Activated T-helper 1 cell treated with Interleukin-2 at 50 U/mL for 16 hours (primary cell): ENCODE data around the gene MAPK12.

Source experiments
- DNase-seq: peaks from one replicate; pipeline ENCODE4 v3.0.0-alpha.2; 2020; ENCODE audit warnings: low read depth

Gene MAPK12

DNA sequence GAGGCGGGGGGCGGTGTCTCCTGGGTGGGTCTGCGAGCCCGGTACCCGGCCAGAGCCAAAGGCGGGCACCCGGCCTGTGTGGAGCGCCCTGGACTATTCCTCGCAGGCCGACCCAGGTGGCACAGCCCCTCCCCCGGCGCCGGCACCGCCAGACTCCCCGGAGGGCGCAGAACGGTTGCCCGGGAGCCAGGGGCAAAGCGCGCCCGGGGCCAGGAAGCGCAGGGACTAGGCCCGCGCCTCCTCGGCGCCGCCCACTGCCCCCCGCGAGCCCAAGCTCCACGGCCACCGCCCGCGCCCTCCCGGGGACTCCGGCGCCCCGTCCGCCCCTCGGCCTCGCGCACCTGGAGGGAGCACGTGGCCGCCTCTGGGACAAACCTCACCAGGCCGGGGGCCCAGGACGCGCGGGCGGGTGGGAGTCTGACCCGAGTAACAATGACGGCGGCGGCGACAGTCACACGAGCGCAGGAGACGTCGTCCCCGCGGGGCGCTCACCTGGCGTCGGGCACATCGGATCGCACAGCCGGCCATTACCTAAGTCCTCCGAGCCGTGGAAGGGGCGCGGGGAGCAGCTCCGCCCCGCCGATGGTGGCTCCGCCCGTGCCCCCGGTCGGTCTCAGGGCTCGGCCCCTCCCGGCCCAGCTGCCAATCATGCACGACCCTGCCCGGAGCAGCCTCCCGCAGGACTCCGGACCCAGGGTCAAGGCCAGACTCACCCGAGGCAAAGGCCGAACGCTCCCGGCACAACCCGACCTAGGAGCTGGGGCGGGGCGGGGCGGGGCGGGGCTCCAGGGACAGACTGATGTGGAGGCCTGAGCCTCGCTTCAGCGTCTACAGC, 38.5 kb upstream of the MAPK12 start:
- no peak for DNase-seq

DNA sequence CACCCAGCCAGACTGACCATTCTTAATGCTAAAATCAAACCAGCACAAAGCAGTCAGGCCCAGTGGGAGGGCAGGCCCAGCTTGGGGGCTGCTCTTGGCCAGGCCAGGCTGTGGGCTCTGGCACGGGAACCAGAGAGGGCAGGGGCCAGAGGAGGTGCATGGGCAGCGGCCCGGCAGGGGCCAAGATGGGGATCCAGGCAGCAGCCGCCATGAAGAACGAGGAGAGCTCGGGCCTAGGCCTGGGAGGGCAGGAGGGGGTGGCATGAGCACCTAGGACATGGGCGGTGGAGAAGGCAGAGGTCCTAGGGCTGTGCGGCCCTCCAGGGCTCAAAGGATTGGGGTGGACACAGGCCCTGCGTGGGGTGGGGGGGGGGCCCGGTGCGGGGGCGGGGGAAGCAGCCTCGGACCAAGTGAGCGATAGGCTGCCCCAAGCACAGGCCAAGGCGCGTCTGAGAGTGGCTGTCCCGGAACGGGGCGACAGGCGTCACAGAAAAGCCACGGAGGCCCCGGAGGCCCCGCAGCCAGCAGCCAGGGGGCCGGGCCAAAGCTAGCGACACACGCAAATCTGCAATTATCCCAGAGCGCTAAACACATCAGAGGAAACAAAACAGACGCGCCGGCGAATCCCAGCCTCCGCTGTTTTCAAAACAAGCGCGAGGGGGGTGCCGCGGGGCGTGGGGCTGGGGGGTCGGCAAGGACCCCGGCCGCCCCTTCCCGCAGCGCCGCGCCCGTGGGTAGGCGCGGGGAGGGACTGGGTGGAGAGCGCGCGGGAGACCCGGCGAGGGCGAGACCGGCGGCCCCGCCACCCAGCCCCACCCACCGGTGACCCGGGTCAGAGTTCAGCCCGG, 37.7 kb upstream of the MAPK12 start:
- no peak for DNase-seq

GRCh38 chr22:50298266-50298637, 36.8 kb upstream of the MAPK12 start:
- DNase-seq = no peak

- no peak for DNase-seq
Observed at GRCh38 chr22:50297510-50298265, 36.2 kb upstream of the MAPK12 start.

DNA sequence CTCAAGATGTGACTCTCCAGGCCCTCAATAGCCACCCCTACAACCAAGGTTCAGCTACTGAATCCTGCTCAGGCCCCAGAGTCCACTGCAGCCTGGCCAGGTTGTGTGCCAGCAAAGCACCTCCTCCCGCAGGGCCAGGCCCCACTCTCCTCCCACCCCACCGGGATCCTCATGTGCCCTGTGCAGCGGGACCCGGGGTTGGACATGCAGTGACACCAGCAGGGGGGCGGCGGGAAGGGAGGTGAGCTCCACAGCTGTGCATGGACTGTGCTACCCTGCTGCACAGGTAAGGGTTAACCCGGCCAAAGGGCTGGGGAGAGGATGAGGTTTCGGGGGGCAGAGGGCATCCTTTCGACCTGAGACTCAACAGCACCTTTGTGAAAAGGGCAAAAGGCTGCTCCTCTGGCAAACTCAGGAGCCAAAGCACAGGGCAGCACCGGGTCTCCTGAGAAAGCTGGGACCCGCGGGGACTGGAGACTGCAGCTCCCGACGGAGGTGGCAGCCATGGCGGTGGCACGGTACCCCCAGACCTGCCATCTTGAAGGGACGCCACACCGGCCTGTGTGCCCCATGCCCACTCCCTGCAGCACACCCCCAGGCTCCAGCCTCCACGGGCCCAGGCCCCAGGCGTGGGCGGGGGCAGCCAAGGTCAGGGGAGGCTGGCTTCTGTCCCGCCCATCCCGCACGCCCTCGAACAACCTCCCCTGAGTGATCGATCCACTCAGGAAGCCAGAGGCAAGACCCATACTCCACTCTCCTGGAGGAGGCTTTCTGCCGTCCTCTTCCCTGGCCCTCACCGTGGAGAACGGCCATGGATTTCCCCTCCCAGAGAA, 35.4 kb upstream of the MAPK12 start:
- DNase-seq = no peak

- DNase-seq = no peak
Observed at GRCh38 chr22:50294319-50294656, 32.8 kb upstream of the MAPK12 start.

DNA sequence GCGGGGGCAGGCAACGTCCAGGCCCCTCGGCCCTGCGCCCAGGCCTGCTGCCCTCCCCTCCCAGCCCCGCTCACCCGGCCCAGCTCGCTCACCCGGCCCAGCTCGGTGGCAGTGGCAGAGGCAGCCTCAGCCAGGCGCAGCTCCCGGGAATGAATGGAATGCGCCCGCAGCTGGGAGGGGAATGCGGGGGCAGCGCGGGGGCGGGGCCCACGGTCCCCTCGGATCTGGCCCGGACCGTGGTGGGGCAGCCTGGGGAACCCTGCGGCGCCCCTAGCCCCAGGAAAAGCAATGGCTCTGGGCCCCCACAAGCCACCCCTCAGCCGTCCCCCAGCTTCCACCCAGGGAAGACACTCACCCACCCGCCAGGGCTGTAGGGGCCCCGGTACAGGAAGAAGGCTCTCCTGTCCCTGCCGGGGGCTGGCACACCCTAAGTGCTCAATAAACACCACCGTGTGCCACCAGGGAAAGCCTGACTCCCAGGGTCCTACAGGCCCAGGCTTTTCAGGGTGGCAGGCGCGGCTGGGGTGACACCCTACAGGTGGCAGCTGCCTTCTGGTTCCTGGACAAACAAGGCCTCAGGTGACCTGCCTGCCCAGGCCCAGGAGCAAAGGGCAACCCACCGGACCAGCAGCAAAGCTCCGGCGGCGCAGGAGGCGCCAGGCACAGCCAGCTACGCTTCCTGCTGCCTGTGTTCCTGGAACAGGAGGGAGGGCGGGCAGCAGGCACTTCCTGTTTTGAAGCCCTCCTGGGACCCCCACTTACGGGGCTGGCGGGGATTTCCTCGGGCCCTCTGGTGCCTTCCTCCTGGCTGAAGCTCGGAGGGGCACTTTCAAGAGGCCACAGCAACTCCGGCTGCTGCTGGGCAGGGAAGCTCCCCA, 32.2 kb upstream of the MAPK12 start:
- DNase-seq = no peak

DNA sequence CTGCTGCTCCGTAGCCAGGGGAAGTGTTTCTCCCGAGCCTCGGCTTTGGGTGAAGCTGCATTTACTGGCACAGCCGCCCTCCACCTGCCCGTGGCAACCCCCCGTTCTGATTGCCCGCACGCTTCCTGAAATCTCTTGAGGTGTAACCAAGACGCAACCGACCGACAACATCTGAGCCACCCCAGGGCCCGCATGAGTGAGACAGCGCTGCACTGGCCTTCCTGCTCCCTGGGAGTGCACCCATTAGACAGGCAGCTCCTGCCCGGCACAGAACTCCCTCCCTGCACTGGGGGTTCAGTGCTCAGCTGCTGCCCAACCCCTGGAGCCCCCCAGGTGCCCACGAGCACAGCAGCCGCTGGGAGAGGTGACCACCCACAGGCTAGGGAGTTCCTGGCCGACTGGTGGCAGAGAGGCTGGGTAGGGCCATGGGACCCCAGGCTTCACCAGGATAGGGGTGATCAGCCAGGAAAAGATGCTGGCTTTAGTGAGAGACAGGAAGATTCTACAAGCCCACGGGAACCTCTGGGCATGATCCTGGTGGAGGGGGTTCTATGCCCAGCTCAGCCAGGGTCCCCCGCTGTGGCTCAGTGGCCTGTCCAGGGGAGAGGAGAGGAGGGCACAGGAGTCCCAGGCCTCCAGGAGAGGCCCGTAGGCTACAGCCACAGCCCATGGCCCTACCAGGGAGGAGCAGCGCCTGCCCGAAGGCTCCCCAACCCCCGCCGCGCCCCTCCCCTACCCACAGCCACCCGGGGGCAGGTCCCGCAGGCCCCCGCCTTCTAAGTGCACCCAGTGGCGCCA, 31.4 kb upstream of the MAPK12 start:
- DNase-seq = no peak

GRCh38 chr22:50289942-50290630, 28.6 kb upstream of the MAPK12 start:
- no peak for DNase-seq

DNA sequence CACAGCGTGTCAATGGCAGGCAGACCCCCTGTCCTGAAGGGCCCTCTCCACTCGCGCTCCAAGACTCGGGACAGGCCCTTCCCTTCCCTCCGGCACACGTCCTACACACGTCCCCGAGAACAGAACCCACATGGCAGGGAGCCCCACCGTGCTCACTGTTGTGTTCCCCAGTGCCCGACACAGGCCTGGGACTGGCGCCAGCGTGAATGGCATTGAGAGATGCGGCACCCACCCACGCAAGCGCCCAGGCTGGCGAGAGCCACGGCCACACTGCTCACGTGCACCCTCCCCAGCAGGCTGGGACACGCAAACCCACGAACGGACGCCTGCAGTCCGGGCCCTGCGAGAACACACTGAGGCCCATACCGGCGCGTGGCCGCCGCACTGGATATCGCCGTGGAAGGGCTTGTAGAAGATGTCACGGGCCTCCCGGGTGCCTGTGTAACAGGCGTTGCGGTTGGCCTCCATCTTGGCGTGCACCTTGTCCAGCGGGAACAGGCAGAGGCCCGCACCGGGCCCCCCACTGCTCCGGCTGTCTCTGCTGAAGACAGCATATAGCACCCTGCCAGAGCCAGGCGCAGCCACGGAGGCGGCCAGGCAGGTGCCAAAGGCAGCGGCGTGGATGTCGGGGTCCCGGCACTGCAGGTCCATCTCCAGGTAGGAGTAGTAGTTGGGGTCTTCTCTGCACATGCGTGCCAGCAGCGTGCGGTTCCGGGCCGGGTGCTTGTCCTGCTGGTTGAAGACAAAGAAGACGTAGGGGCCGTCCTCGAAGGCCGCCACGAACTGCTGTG, 27.9 kb upstream of the MAPK12 start:
- no peak for DNase-seq

- no peak for DNase-seq
Observed at GRCh38 chr22:50287731-50288130, 26.2 kb upstream of the MAPK12 start.

DNA sequence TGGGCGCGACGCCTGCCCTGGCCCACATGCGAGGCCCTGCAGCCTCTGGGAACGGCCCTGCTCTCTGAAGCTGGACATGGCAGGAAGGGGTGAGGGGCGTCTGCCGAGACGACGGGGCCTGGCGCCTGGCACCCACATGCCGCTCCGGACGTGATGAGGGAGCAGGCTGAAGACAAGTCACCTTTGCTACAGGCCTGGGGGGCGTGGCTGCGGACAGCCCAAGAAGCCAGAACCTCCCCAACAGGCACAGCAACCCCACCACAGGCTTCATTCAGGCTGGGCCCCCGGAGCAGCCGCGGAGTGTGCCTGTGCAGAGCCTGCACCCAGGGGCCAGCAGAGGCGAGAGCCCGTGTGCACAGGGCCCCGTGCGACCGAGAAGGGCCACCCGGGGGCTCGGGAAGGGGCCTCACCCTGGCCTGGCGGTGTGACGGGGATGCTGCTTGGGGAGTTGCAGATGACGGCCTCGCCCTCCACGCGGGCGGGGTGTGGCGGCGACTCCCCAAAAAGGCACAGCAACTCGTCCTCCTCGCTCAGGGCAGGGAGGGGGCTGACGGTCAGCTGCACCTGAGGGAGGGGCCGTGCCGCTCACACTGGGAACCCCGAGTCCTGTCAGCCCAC, 25.3 kb upstream of the MAPK12 start:
- no peak for DNase-seq

DNA sequence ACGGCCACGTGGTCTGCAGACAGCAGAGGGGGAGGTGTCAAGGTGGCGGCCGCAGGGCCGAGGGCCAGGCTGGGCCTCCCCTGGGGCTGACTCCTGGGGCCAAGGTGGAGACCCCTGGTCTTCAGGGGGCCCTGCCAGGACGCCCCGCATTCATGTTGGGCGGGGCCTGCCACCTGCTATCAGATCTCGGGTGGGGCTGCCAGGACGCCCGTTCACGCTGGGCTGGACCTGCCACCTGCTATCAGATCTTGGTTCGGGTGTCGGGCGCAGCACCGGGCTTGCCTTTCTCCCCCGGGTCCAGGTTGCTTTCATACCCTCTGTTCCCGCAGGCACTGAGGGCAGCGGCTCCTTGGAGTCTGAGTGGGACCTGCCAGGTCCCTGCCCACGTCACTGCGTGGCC, 24.8 kb upstream of the MAPK12 start:
- DNase-seq = no peak

- no peak for DNase-seq
Observed at GRCh38 chr22:50285568-50286229, 24.2 kb upstream of the MAPK12 start.

- DNase-seq = no peak
Observed at GRCh38 chr22:50284479-50284878, 23.0 kb upstream of the MAPK12 start.

DNA sequence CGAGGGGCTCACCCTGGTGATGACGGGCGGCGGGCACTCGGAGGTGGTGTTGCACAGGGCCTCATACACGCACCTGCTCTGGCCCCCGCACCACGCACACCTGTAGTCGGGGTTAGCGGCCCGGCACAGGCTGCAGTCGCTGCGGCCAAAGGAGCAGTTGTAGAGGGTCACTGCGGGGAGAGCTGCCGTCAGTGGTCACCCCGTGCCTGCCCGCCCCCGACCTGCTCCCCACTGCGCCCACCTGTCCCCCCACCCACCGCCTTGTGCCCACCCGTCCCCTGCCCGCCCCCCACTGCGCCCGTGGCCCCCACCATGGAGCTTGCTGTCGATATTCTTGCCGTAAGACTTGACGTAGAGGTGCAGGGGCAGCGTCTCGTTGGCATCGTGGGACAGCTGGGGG, 22.3 kb upstream of the MAPK12 start:
- no peak for DNase-seq

- DNase-seq = no peak
Observed at GRCh38 chr22:50282361-50283155, 21.1 kb upstream of the MAPK12 start.
